Spleen (tissue), 7 donors: ENCODE measurements around the gene TOB2.

Experiments
- POLR2A ChIP-seq, 3 donors: fragments of 450-650 bp; IDR thresholded peaks; one replicate each; pipeline ENCODE4 v1.5.1; 2017; ENCODE audit warnings: antibody characterized with exemption in 3 of 3, mild to moderate bottlenecking in 1 of 3
- TF ChIP-seq, protein P1 (sequence below), 11 experiments: fragments of 200-600 bp in 7 of 11; fragments of 450-650 bp in 4 of 11; sonication (generic) in 4 of 11; IDR thresholded peaks in 8 of 11; conservative IDR thresholded peaks in 3 of 11; 1 replicate in 7 of 11; 2 replicates in 4 of 11; pipeline versions ENCODE4 v1.4.0 to v1.8.0; 2016 to 2021; ENCODE audit warnings: antibody characterized with exemption in 11 of 11, inconsistent platforms in 4 of 11, mild to moderate bottlenecking in 1 of 11
- donor health status: DM: no; HTN: no; CAD: no; lungs with moderate emphysema.
- donor health status: DM: no; HTN: no; CAD: no.
- donor health status: DM: no; HTN: no; CAD: no.

DNA sequence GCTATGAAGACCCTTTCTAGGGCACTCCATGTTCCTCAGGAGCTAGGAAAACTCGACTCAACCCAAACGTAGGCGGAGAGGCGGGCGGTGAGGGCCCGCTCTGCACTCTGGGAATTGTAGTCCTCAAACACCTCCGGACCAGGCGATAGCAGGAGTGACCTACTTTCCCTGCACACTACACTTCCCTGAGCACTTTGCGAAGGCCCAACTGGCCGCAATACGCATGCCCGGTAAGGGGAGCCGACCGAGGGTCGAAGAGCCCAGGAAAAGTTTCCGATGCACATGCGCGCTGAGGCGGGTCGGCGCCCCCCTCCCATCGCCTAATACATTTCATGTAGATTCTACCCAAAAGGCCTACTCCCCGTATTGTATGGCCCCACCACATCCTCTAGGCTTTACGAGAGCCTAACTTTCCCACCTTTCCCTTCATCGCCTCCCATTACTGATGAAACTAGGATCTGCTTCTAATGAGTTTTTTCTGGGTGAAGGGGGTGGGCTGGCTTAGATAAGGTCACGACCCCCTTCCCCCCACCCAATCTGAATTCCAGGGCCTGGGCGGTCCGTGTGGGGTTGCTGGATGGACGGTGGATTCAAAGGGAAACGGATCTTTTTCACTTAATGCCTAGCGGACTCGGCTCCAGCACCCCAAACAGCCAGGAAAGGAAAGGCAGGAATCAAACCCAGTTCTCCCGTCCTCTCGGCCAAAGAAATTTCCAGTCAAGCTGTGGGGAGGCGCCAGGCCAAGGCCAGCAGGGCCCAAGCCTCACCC, 2.1 kb downstream of the TOB2 start:
- TF ChIP-seq POLR2A (IDR thresholded peaks at IDR 0.05), result no peak
- TF ChIP-seq, protein P1, sequence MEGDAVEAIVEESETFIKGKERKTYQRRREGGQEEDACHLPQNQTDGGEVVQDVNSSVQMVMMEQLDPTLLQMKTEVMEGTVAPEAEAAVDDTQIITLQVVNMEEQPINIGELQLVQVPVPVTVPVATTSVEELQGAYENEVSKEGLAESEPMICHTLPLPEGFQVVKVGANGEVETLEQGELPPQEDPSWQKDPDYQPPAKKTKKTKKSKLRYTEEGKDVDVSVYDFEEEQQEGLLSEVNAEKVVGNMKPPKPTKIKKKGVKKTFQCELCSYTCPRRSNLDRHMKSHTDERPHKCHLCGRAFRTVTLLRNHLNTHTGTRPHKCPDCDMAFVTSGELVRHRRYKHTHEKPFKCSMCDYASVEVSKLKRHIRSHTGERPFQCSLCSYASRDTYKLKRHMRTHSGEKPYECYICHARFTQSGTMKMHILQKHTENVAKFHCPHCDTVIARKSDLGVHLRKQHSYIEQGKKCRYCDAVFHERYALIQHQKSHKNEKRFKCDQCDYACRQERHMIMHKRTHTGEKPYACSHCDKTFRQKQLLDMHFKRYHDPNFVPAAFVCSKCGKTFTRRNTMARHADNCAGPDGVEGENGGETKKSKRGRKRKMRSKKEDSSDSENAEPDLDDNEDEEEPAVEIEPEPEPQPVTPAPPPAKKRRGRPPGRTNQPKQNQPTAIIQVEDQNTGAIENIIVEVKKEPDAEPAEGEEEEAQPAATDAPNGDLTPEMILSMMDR (IDR thresholded peaks at IDR 0.05 in 8 of 11, conservative IDR thresholded peaks at IDR 0.05 in 3 of 11), result peak in 3 of 11 experiments; percentile 14 to 31 (median 23)
